ENCODE measurements around the gene ZBBX. TPM values are rescaled to one million over a fixed set of nuclear protein-coding genes. Genes with fewer than 3 reads are reported as not detected.

The ZBBX gene
- total and polyA plus RNA-seq, 2 of the 8 experiments (the other 6 are each of a cell fraction or from before 2014, with no cell fraction given), result 0.17 to 0.84 TPM

- H3K27ac ChIP-seq (ENCODE audit: low read depth, low read length), result no peak overlapping the region
- H2BK120ac ChIP-seq (replicated peaks; ENCODE audit: low read depth, low read length), result no peak overlapping the region
- H2AFZ ChIP-seq (ENCODE audit: low read length), result no peak overlapping the region
- H2AK5ac ChIP-seq (ENCODE audit: low read depth, low read length), result no peak overlapping the region
- H3K9ac ChIP-seq (replicated peaks in 1 of 4; ENCODE audit: extremely low read depth in 1 of 4, low read depth in 3 of 4, low read length in 3 of 4), result no peak overlapping the region
- FAIRE-seq, result no peak
- no peak overlapping the region for H4K8ac ChIP-seq (ENCODE audit: extremely low read depth, insufficient read depth, low read length)
- no peak overlapping the region for H3K14ac ChIP-seq (ENCODE audit: insufficient read length)
- H2BK15ac ChIP-seq (ENCODE audit: low read length), result no peak overlapping the region
- H3K27me3 ChIP-seq (replicated peaks in 1 of 4; ENCODE audit: control insufficient read depth in 3 of 4, extremely low read depth in 1 of 4, insufficient read depth in 3 of 4, low read length in 3 of 4), result no peaks in the 10 kb centered on the region
- no peak overlapping the region for H2BK20ac ChIP-seq (ENCODE audit: low read length)
- no peak overlapping the region for H4K91ac ChIP-seq (replicated peaks; ENCODE audit: insufficient read length, low read length)
- no peak overlapping the region for H2BK12ac ChIP-seq (ENCODE audit: low read depth, low read length)
- H3K4me2 ChIP-seq (ENCODE audit: insufficient read depth in 1 of 2, low read depth in 2 of 2, low read length in 2 of 2), result no peak overlapping the region
- ChIA-PET CTCF (ENCODE audit: partially characterized antibody) (interaction anchor here (0.6 to 1.6 kb wide), 2 partner anchors 9 to 281 kb away, joined by 3 to 5 read pairs; no protein-coding TSS in a partner anchor), POLR2A (ENCODE audit: partially characterized antibody) (no interaction called here)
- no peak overlapping the region for H3K56ac ChIP-seq (replicated peaks; ENCODE audit: insufficient read length, low read depth, low read length)
- H3K79me2 ChIP-seq (ENCODE audit: control insufficient read depth in 1 of 2, insufficient read depth in 2 of 2, low read length in 2 of 2), result no peaks in the 10 kb centered on the region
- H3K18ac ChIP-seq (ENCODE audit: extremely low read depth, low read length), result no peak overlapping the region
- H3K4me3 ChIP-seq (ENCODE audit: extremely low read depth in 1 of 4, insufficient read depth in 2 of 4, low read depth in 3 of 4, low read length in 4 of 4), result no peak overlapping the region
- no peaks in the 10 kb centered on the region for H3K9me3 ChIP-seq (ENCODE audit: insufficient read depth in 2 of 2, low read depth in 1 of 2, low read length in 1 of 2)
- no peak overlapping the region for H4K5ac ChIP-seq (ENCODE audit: insufficient read length, low read depth, low read length)
- no peaks in the 10 kb centered on the region for H3K4me1 ChIP-seq (replicated peaks in 1 of 4; ENCODE audit: control insufficient read depth in 3 of 4, insufficient read depth in 4 of 4, low read length in 3 of 4)
- no peak overlapping the region for H3K4ac ChIP-seq (replicated peaks; ENCODE audit: insufficient read length, low read depth, low read length)
- WGBS, 2 experiments (ENCODE audit: extremely low coverage in 1 of 2, insufficient coverage in 1 of 2, insufficient read length in 1 of 2, insufficient replicate concordance in 2 of 2, low coverage in 1 of 2, low lambda C conversion rate in 2 of 2, missing lambda C conversion rate in 1 of 2), result 93% methylated on average over 1 of the region's 1 CpG; no CpG with 5 or more reads in 1 of the 2 experiments
- H3K79me1 ChIP-seq (ENCODE audit: low read depth, low read length), result no peaks in the 10 kb centered on the region
- no peak for DNase-seq (ENCODE audit: low read depth in 1 of 2, low spot score in 2 of 2)
- no peak overlapping the region; the same call in 1 of the 2 replicates for H2BK5ac ChIP-seq (ENCODE audit: low read depth, low read length)
- H4K20me1 ChIP-seq (replicated peaks in 1 of 2; ENCODE audit: control insufficient read depth in 1 of 2, insufficient read depth in 2 of 2, low read length in 2 of 2), result no peaks in the 10 kb centered on the region
- no peaks in the 10 kb centered on the region for H3K36me3 ChIP-seq (ENCODE audit: control insufficient read depth in 2 of 4, insufficient read depth in 4 of 4, low read length in 3 of 4)
- no peaks in the 10 kb centered on the region for H3K23me2 ChIP-seq (ENCODE audit: low read depth, low read length)
- H3K23ac ChIP-seq (ENCODE audit: insufficient read length), result no peak overlapping the region
- TF ChIP-seq SUZ12 (IDR thresholded peaks at IDR 0.05; ENCODE audit: low read length) (no peak), TAF1 (IDR thresholded peaks at IDR 0.05; ENCODE audit: low read depth, low read length) (no peak), CBX5 (IDR thresholded peaks at IDR 0.05; ENCODE audit: low read depth, low read length) (no peak), SIRT6 (IDR thresholded peaks at IDR 0.05; ENCODE audit: low read length) (no peak), HDAC2 (IDR thresholded peaks at IDR 0.05; ENCODE audit: borderline replicate concordance in 1 of 2, low read depth in 2 of 2, low read length in 2 of 2) (no peak), CBX8 (IDR thresholded peaks at IDR 0.05; ENCODE audit: borderline replicate concordance, low read depth, low read length) (no peak), GABPA (IDR thresholded peaks at IDR 0.05; ENCODE audit: borderline replicate concordance, insufficient read depth, low read length) (no peak), BCL11A (IDR thresholded peaks at IDR 0.05; ENCODE audit: low read depth in 2 of 2, low read length in 2 of 2) (no peak), CTCF (IDR thresholded peaks at IDR 0.05; ENCODE audit: control extremely low read depth in 1 of 3, insufficient read depth in 1 of 3, low read depth in 1 of 3, low read length in 3 of 3) (no peak), SRF (IDR thresholded peaks at IDR 0.05; ENCODE audit: low read depth, low read length) (no peak), CHD2 (IDR thresholded peaks at IDR 0.05; ENCODE audit: low read length) (no peak)
Measured at GRCh38 chr3:167198949-167199600, 181.0 kb downstream of the ZBBX start.
